Fibroblast of lung (primary cell): Measurements from ENCODE around the gene SULT1C3.

Source experiments
- EZH2 ChIP-seq: IDR thresholded peaks from 2 replicates; pipeline ENCODE4 v1.5.1; 2012; ENCODE audit warnings: low read length, control low read depth, mild to moderate bottlenecking; ENCODE audit errors: missing control alignments
- TF ChIP-seq, protein P1 (sequence below), 2 donors: IDR thresholded peaks in 1 of 2; conservative IDR thresholded peaks in 1 of 2; 1 replicate in 1 of 2; 2 replicates in 1 of 2; pipeline ENCODE4 v1.5.1; 2011 to 2012; ENCODE audit warnings: low read length in 2 of 2, control low read depth in 1 of 2, inconsistent platforms in 1 of 2, low read depth in 1 of 2, mild to moderate bottlenecking in 1 of 2

DNA sequence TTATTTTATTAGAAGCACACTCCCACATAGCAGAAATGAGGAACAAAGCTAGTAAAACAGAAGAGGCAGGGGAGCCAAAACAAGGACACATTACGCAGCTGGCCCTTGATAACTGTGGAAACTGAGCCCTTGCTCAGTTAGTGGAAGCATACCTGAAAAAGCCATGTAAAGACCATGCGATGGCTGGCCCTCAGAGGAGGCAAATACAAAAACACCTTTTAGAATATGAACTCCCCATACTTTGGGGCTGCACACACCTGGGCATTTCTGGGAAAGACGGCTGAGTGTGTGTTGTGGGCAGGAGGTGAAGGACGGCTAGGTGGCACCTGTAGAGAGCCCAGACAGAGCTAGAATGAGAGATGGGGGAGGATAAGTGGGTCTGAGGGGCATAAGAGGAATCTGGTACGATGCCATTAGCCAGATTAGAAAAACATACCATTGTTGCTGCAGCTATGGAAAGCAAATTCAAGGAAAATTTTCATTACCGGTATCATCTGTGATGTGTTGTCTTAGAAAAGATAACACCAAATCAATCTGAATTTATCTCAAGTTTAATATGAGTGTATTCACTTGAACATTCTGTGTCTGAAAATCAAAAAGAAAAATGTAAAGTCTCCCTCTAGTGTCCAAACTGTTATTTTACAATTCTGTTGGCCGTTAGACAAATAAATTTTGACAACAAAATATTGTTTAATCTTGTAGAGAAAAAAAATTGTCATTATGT, 45.2 kb upstream of the SULT1C3 start:
- TF ChIP-seq, protein P1, sequence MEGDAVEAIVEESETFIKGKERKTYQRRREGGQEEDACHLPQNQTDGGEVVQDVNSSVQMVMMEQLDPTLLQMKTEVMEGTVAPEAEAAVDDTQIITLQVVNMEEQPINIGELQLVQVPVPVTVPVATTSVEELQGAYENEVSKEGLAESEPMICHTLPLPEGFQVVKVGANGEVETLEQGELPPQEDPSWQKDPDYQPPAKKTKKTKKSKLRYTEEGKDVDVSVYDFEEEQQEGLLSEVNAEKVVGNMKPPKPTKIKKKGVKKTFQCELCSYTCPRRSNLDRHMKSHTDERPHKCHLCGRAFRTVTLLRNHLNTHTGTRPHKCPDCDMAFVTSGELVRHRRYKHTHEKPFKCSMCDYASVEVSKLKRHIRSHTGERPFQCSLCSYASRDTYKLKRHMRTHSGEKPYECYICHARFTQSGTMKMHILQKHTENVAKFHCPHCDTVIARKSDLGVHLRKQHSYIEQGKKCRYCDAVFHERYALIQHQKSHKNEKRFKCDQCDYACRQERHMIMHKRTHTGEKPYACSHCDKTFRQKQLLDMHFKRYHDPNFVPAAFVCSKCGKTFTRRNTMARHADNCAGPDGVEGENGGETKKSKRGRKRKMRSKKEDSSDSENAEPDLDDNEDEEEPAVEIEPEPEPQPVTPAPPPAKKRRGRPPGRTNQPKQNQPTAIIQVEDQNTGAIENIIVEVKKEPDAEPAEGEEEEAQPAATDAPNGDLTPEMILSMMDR (conservative IDR thresholded peaks at IDR 0.05 in 1 of 2, IDR thresholded peaks at IDR 0.05 in 1 of 2; ENCODE audit: low read depth in 1 of 2, low read length in 2 of 2): peak in 1 of 2 donors; percentile 35
- TF ChIP-seq EZH2: no peak
